MV-4-11 (cell line): ENCODE measurements around the gene ITGAD.
A peak's percentile ranks its signal among the peaks of the same experiment; 100 is the strongest.

Source experiments
- DNase-seq: peaks from one replicate; lab custom pipeline; 2025; lab: John Stamatoyannopoulos, UW

ITGAD gene

GRCh38 chr16:31393056-31393455, at the start of gene ITGAD:
Gene ITGAD (plus strand): TSS chr16:31393335. CDS start chr16:31393361, 26 bp downstream.
- DNase-seq = no peak

GRCh38 chr16:31344712-31345111, 48.4 kb upstream of the ITGAD start:
- peak; percentile 41 for DNase-seq

DNA sequence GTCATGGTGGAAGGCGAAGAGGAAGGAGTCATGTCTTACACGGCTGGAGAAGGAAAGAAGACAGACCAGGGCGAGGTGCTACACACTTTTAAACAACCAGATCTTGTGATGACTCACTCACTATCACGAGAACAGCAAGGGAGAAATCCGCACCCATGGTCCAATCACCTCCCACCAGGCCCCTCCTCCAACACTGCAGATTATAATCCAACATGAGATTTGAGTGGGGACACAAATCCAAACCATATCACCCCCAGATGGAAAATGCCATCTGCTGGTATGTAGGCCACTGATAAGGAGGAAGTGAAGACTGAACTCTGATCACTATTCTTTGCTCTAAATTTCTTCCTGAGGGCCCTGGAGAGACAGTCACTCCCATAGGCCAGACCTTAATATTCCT, 45.7 kb upstream of the ITGAD start:
- peak; percentile 59 for DNase-seq

DNA sequence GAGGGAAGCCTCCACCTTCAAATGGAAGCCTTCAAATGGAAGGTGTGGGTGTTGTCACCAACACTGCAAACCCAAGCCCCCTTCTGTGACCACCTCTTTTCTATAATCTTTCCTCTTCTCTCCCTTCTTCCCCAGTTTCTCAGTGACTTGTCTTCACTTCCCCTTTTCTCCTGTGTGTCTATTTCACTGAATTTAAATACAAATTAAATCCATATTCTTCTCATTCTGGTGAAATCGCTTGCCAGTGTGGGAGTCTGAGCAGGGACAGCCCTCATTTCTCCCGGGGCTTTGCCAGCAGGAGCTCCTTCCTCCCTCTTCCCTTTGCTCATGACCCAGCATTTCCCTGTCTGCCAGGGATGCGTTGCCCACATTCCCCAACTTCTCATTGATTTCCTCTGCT, 44.6 kb upstream of the ITGAD start:
- DNase-seq = peak; percentile 62

GRCh38 chr16:31350275-31351005, 42.7 kb upstream of the ITGAD start:
- peak; percentile 61 for DNase-seq

DNA sequence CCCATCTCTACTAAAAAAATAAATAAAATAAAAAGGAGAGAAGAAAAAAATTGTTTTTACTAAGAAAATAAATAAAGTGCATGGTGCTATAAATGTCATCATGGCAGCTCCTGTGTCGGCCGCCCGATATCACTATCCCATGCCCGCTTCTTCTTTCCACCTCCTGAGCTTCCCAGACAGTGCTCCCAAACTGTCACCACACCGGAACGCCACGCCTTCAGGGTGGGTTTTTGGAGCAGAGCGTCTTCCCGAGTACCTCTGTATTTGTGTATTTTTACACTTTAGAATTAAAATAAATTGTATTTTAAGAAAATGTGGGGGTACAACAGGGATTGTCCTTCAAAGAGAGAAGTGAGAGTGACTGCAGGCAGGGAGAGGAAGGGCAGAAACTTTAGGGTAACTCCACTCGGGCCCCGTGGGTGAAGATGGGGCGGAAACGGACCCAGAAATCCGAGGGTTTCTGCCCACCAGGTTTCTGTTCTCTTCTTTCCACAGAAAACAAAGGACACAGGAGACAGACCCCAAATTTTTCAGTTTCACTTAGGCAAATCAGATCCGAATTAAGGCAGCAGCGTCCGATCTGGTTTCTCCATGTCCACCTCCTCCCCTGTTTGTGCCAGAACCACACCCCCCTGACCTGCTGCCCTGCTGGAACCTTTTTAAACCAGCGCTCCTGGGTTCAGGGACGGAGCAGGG, 41.7 kb upstream of the ITGAD start:
- peak; percentile 64 for DNase-seq

DNA sequence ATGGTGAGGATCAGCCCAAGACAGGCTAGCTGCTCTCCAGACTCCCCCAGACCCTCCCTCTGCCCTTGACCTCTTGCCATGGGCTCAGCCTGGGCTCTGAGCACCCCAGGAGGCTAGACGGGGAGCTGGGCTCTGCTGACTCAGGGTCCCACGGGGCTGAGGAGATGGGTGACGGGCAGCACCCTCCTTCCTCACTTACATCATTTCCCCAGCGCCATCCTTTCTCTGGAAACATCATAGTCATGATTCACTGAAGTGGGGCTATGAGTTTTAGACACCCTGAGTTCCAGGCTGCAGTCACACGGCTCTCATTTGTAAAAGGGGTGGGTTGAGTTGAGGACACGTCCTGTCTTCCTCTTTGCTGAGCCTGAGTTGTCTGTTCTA, 41.2 kb upstream of the ITGAD start:
- DNase-seq = peak; percentile 69

DNA sequence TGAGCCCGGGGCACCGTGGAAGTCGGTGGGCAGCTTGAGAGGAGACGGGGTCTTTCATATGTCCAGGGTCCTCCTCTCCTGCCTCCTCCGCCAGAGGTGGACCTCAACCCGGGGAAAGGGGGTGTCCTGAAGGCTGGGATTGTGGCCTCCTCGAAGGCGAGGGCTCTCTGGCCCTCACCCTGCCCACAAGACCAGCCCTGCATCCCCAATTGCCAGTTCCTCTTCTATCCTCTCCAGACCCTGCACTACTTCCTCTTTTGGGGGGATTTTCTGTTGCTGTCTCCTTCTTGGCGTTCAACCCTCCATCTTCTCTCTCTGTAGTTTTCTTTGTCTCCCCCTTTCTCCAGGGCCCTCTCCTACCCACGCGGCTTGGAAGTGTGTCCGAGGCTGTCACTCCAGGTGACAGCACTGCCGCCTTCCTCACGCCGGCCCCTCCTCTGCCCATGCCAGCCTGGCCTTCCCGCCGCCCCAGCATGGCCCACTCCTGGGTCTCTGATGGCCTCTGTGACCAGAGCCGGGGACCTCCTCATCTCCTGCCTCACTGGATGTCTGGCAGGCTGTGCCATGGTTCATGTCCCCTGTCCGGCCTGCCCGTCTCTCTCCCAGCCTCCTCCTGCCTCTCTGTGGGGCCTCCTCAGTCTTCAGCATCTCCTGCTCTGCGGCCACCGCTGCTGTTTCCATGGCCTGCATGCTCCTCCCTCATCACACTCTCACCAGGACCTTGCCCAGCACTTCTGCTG, 40.6 kb upstream of the ITGAD start:
- peak; percentile 89 for DNase-seq

GRCh38 chr16:31354394-31355291, 38.5 kb upstream of the ITGAD start, which contains the start of gene ITGAX:
Gene ITGAX (plus strand): TSS chr16:31355176. CDS start chr16:31355255, 79 bp downstream.
- peak; percentile 69 for DNase-seq

DNA sequence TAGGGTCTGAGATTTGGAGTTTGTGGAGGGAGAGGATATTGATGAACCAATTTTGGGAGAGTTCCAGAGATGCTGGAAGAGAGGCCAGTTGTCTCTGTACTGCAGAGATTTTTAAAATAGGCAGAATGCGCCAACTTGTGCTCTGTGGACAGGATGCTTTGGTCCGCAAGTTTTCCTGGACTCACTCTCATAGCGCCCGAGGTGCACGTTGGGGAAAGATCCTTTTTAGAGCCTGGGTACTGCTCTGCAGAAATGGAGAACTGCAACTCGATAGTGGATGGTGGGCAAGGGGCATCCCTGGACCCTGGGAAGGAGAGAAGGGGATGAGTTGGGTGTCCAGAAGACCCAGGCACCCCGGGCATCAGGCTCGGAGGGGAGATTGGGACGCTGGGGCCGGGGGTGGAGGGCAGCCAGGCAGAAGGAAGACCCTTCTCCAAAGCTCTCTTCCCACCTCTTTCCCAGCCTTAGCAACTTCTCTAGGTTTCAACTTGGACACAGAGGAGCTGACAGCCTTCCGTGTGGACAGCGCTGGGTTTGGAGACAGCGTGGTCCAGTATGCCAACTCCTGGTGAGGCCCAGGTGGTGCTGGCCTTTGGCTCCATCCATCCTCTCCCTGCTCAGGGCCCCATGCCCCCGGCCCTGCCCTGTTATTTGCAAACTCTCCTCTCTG, 37.6 kb upstream of the ITGAD start:
- DNase-seq = no peak

DNA sequence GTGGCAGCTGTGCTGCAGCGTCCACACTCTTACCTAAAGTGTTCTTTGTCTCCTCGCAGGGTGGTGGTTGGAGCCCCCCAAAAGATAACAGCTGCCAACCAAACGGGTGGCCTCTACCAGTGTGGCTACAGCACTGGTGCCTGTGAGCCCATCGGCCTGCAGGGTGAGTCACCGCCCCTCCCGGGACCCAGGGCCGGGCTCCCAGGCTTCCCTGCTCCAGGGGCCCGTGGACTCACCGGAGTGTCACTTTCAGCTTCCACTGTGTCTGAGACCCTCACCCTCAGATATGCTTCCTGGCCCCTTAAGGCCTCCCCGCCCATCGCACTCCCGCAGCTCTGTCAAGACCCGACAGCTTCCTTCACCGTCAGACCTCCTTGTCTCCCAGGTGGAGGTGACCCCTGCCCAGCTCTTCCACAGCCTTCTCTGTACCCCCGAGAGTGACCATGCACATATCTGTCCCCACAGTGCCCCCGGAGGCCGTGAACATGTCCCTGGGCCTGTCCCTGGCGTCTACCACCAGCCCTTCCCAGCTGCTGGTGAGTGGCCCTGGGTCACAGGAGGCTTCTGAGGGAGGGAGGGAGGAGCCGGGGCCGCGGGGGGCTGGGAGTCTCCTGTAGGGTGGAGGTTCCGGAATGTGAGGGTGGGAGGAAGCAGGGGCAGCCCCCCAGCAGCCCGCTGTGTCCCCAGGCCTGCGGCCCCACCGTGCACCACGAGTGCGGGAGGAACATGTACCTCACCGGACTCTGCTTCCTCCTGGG, 36.4 kb upstream of the ITGAD start:
- no peak for DNase-seq

DNA sequence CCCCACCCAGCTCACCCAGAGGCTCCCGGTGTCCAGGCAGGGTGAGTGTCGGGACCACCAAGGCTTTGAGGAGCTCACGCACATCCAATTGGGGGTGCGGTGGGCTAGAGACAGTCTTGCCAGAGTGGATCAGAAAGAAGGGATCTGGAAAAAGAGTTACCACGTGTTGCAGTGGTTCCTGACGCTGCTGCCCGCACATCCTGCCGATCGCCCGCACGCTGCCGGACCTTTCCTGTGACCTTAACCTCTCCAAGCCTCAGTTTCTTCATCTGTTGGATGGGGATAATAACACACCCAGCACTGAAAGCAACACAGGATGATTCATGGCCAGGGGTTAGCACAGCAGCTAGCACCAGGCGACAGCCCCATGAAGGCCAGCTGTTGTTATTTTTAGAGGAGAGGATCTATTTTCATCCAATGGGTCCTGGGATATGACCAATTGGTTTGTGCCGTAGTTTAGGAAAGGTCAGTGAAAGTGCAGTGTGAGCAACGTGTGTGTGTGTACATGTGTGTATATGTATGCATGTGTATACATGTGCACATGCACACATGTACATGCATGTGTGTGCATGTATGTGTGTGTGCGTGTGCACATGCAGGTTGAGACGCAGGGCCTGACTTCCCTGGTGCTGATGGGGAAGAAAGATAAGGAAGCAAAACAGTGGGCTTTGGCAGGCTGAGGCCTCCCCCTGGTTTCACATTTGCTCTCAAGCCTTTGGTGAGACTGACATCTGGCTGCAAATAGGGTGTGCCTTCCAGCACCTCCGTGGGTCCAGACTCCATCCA, 35.6 kb upstream of the ITGAD start:
- peak; percentile 86 for DNase-seq

- peak; percentile 19 for DNase-seq
Observed at GRCh38 chr16:31360251-31360650, 32.9 kb upstream of the ITGAD start.

- DNase-seq = no peak
Observed at GRCh38 chr16:31361201-31362110, 31.7 kb upstream of the ITGAD start.

GRCh38 chr16:31362476-31363405, 30.4 kb upstream of the ITGAD start:
- no peak for DNase-seq

GRCh38 chr16:31363721-31364120, 29.4 kb upstream of the ITGAD start:
- DNase-seq = no peak

DNA sequence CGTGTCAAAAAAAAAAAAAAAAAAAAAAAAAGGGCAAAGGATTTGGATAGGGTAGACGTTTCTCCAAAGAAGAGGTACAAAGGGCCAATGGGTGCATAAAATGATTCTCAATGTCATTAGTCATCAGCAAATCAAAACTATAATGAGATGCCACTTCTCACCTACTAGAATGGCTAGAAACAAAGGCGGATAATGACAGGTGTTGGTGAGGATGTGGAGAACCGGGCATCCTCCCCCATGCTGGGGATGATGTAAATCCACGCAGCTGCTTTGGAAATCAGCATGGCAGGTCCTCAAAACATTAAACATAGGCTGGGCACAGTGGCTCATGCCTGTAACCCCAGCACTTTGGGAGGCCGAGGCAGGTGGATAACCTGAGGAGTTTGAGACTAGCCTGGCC, 28.7 kb upstream of the ITGAD start:
- DNase-seq = no peak
